Body of pancreas (tissue), 4 donors: Measurements from ENCODE around the gene PLPPR2.

Source experiments
- POLR2A ChIP-seq, 3 donors: fragments of 450-650 bp; IDR thresholded peaks; one replicate each; pipeline ENCODE4 v1.6.1; 2016; ENCODE audit warnings: antibody characterized with exemption in 3 of 3, mild to moderate bottlenecking in 2 of 3
- TF ChIP-seq, protein P1 (sequence below), 7 experiments: fragments of 450-650 bp in 4 of 7; fragments of 200-600 bp in 3 of 7; sonication (generic) in 3 of 7; IDR thresholded peaks; one replicate each; pipeline ENCODE4 v1.5.1; 2016 to 2019; ENCODE audit warnings: antibody characterized with exemption in 7 of 7

DNA sequence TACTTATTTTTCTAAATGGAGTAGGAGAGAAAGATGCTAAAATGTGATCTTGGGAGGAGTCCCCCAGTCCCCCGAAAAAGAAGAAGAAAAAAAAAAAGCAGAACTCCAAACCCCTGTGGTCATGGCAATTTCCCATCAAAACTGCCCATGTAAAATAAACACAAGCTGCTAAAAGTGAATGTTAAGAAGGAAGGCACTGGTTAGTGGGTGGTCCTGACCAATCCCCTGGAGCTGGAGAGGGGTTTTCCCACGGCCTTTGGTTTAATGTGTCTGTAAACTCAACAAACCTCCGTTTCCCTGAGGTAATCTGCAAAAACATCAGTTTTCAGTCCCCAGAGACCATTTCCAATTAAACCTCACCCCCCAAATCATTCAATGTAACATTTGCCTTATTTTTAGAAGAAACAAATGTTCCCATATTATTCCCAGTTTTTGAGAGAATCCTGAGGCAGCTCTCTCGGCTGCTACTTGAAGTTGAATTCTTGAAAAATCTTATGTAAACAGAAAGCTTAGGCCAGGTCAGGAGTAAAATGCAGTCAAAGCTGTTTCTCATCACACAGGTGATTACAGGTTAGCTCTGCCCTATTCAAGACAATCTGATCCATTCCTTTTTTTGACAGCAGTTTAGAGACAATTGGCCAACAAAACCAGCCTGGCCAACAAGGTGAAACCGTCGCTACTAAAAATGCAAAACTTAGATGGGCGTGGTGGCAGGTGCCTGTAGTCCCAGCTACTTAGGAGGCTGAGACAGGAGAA, 32.8 kb upstream of the PLPPR2 start:
- TF ChIP-seq, protein P1, sequence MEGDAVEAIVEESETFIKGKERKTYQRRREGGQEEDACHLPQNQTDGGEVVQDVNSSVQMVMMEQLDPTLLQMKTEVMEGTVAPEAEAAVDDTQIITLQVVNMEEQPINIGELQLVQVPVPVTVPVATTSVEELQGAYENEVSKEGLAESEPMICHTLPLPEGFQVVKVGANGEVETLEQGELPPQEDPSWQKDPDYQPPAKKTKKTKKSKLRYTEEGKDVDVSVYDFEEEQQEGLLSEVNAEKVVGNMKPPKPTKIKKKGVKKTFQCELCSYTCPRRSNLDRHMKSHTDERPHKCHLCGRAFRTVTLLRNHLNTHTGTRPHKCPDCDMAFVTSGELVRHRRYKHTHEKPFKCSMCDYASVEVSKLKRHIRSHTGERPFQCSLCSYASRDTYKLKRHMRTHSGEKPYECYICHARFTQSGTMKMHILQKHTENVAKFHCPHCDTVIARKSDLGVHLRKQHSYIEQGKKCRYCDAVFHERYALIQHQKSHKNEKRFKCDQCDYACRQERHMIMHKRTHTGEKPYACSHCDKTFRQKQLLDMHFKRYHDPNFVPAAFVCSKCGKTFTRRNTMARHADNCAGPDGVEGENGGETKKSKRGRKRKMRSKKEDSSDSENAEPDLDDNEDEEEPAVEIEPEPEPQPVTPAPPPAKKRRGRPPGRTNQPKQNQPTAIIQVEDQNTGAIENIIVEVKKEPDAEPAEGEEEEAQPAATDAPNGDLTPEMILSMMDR (IDR thresholded peaks at IDR 0.05), result no peak
- TF ChIP-seq POLR2A (IDR thresholded peaks at IDR 0.05), result no peak
